HG02943 (cell line): ENCODE data around the gene MYBPC1.

Source experiments
- ATAC-seq: cut with Tn5 transposase; IDR thresholded peaks from one replicate; pipeline ENCODE4 v1.9.1; 2021; ENCODE audit warnings: mild to moderate bottlenecking, low read depth, moderate library complexity; ENCODE audit not compliant: unreplicated experiment

MYBPC1 gene

GRCh38 chr12:101694297-101694848 lies 99.6 kb downstream of the MYBPC1 start:
- ATAC-seq, result no peak

DNA sequence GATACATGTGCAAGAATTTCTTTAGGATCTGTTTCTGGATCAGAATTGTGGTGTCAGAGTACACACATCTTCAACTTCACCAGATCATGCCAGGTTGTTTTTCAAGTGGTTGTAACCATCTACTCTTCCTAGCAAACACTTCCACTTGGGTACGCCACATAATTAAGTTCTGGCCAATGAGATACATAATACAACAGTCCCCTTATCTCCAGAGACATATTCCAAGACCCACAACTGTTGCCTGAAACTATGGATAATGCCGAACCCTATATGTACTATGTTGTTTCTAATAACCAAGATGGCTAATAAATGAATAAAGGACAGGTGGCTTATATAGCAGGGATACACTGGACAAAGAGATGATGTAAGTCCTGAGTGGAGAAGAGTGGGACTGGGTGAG lies 100.2 kb downstream of the MYBPC1 start:
- ATAC-seq, result no peak

DNA sequence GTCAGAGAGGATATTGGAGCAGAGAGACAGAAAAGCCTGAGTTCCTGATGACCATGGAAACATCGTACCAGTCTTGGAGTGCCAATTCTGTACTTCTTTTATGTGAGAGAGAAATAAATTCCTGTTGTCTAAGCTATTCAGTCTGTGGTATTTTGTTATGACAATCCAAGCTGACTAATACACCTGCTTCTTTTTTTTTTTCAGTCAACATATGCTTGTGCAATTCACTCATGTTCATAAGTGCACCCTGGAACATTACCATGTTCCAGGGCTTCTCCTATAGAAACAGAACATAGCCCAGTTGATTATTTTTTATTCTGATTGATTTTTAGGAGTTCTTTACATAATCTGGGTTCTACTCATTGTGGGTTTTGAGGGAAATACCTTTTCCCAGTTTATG lies 100.9 kb downstream of the MYBPC1 start:
- ATAC-seq, result no peak

GRCh38 chr12:101696251-101697196 lies 101.8 kb downstream of the MYBPC1 start:
- peak; percentile 49 for ATAC-seq

GRCh38 chr12:101697197-101697929 lies 102.6 kb downstream of the MYBPC1 start, which contains the start of gene CHPT1:
Gene CHPT1, plus strand, starts transcription at chr12:101697640. Its CDS starts 222 bp downstream, at chr12:101697862.
- ATAC-seq, result peak; percentile 64

- peak; percentile 35 for ATAC-seq
Observed at GRCh38 chr12:101697930-101698799, 103.4 kb downstream of the MYBPC1 start.

DNA sequence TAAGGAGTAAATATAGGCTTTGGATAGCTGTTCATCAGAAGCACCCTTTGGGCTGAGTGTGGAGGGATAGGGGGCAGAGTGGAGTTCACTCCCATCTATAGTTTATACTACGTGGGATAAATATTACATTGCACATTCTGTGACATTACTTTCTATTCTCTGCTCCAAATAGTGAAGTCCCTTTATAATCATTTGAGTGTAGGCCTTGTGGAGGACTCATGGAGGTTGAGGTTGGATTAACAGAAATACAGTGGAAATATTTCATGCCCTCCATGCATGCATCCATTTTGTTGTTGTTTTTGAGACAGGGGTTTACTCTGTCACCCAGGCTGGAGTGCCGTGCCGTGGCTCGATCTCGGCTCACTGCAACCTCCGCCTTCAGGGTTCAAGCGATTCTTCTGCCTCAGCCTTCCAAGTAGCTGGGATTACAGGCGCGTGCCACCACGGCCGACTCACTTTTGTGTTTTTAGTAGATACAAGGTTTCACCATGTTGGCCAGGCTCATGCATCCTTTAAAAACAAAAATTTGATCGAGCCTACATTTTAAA lies 104.1 kb downstream of the MYBPC1 start:
- ATAC-seq, result no peak

DNA sequence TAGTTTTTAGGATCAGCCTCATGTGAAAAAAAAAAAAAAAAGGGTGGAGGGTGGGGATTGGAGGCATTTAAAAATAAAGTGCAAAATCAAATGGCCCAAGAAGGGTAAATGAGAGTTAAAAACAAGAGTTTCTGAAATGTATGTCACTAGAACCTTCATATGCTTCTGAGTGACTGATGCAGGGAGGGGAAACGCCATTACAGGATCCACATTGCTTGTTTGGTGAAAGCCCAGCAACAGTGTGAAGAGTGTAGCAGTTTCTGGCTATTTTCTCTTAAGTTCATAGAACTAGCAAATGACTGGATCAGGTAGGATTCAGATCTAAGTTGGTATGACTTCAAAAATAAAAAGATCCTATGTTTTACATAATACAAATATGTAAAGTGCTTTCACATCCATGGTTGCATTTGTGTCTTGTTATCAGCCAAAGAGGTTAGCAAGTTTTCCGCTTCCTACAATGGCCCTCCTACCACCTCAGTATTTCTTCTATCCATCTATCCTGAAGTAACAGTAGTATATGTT lies 105.6 kb downstream of the MYBPC1 start:
- ATAC-seq, result no peak

GRCh38 chr12:101703487-101703886 lies 108.7 kb downstream of the MYBPC1 start:
- no peak for ATAC-seq

DNA sequence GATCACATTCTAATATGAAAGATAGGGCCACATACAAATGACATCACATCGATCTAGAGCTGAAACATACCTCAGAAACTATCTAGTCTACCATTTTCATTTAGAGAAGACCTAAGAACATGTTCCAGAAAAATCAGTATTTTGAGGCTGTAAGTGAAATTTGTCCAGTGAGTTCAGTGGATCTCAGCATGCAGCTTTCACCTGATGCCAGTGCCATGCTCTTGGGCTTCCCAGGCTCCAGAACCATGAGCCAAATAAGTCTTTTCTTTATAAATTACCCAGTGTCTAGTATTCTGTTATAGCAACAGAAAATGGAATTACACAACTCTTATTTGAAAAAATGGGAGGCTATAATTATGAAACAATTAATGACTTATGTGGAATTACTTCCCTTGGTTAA lies 111.6 kb downstream of the MYBPC1 start:
- ATAC-seq, result no peak

DNA sequence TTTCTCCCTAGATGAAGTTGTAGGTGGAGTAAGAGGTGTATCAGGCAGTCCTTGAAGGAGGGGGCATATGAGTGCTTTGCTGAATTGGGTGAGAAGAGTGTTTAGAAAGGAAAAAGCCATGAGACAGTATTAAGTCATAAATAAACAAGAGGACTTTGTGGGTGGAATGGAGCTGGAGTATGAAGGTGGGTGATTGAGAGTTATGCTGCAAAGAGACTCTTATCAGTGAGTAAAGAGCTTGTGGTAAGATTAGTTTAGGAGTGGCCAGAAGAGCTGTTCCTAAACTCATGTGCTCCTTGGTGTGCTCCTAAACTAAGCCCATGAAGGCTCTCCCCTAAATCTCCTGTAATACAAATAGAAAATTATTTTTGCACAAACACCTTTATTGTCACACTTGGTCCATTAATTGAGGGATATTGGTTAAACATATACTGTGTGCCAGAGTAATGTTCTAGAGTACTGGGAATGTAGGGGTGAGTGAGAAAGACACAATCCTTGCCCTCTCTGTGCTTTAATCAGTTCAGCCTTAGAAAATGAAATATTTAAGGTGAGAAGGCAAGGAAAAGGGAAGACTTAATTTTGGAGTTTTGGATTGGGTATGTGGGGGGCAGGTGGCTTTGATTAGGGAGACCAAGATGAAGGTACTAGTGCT lies 112.5 kb downstream of the MYBPC1 start:
- no peak for ATAC-seq

- ATAC-seq, result no peak
Observed at GRCh38 chr12:101710288-101710687, 115.5 kb downstream of the MYBPC1 start.

GRCh38 chr12:101713059-101713682 lies 118.4 kb downstream of the MYBPC1 start:
- ATAC-seq, result no peak

DNA sequence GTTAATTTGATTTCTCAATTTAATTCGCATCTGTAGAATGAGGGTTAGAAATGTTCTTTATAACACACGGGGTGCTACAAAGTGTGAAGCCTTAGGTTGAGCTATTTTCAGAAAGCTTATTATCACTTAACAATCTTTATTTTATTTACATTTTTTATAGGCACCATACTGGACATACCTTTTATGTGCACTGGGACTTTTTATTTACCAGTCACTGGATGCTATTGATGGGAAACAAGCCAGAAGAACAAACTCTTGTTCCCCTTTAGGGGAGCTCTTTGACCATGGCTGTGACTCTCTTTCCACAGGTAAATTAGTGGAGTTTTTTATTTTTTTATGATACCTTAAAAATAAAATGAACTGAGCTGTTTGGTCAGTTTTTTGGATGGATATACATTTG lies 119.2 kb downstream of the MYBPC1 start:
- no peak for ATAC-seq

- ATAC-seq, result no peak
Observed at GRCh38 chr12:101714877-101715444, 120.2 kb downstream of the MYBPC1 start.

GRCh38 chr12:101719566-101719965 lies 124.8 kb downstream of the MYBPC1 start:
- no peak for ATAC-seq

DNA sequence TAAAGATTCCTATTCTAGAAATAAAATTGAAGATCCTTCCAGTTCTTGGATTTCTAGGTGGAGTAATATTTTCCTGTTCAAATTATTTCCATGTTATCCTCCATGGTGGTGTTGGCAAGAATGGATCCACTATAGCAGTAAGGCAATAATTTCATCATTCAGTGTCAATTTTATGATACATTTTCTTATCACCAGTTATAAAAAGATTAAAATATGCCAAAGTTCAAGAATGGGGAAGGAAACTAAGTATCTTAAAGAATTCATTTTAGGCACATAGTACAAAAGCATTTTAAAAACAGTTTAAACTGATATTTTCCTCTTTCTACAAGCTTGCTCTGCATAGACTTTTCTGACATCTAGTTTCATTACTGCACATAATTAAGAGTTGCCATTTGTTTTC lies 125.3 kb downstream of the MYBPC1 start:
- no peak for ATAC-seq

DNA sequence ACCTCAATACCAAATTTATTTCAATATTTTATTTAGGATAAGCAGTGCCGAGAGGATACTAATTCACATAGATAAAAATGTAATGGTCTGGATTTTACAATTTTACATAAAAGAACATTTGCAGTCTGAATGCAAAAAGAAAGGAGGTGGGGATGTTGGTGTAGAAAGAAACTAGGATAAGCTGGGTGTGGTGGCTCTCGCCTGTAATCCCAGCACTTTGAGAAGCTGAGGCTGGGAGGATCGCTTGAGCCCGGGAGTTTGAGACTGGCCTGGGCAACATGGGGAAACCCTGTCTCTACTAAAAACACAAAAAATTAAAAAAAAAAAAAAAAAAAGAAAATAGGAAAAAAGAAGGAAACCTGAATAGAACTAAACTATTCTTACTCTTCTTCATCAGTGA lies 127.6 kb downstream of the MYBPC1 start:
- ATAC-seq, result no peak
